BE2C (cell line): Measurements from ENCODE around the gene OXNAD1.

Experiments
- DNase-seq: peaks from one replicate; pipeline ENCODE4 v3.0.0-alpha.2; 2020
- H3K27me3 ChIP-seq: fragments of 250-450 bp; sonication (Bioruptor Pico); 2 replicates; pipeline ENCODE4 v1.5.1; 2020; ENCODE audit warnings: mild to moderate bottlenecking
- H3K36me3 ChIP-seq: fragments of 250-450 bp; sonication (Bioruptor Pico); 2 replicates; pipeline ENCODE4 v1.5.1; 2020; ENCODE audit warnings: mild to moderate bottlenecking
- H3K4me1 ChIP-seq: fragments of 250-450 bp; sonication (Bioruptor Pico); 2 replicates; pipeline ENCODE4 v1.5.1; 2020
- H3K4me3 ChIP-seq: 2 replicates; pipeline ENCODE4 v1.5.1; 2011; ENCODE audit warnings: low read depth, low read length
- H3K9me3 ChIP-seq: fragments of 250-450 bp; sonication (Bioruptor Pico); 2 replicates; pipeline ENCODE4 v1.5.1; 2020
- TF ChIP-seq, protein P1 (sequence below): IDR thresholded peaks from 2 replicates; pipeline ENCODE4 v1.5.1; 2012; ENCODE audit warnings: mild to moderate bottlenecking, low read depth, low read length

The OXNAD1 gene

DNA sequence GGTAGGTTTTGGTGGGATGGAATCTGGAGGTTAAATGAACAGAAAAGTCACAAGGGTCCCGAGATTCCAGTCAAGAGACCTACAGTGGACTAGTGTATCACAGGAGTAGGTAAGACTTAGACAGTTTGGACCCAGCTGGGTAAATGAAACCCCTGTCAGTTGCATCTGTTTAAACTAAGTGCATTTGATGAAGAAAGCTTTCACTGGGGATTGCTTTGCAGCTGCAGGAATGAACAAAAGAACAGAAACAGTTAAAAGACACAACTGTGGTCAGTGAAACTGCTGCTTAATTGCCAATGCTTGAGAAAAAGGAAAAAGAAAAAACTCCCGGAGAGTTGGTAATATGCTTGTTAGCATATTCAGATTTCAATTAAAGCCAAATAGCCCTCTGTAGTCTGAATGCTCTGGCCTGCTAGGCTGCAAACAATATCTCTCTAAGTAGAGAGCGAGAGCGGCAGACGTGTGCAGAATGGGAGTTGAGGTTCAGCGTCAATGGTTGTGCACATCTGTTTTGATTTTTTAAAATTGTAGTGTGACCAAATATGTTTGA lies 37.1 kb downstream of the OXNAD1 start:
- H3K4me3 ChIP-seq = no peak overlapping the region

DNA sequence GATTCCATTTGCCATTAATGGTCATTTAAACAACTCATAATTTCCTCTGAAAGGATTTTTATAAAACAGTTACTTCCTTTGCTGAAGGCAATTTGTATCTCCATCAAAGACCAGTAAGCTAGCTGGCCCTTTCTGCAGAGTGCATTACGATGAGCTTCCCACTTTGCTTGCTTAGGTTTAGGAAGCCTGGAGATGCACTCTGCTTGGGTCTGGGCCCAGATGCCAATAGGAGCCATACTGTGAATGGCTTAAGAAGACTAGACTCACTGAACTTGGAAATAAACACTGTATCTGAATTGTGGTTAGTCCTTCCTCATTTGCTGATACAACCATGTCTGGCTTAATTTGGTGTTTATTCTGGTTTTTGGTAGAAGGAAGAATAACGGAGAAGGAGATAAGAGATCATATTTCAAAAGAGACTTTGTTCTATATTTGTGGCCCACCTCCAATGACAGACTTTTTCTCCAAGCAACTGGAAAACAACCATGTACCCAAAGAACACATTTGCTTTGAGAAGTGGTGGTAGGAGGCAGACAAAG lies 38.1 kb downstream of the OXNAD1 start:
- DNase-seq = no peak
- H3K9me3 ChIP-seq = no peaks in the 10 kb centered on the region
- no peaks in the 10 kb centered on the region for H3K4me1 ChIP-seq
- no peaks in the 10 kb centered on the region for H3K36me3 ChIP-seq
- no peaks in the 10 kb centered on the region for H3K27me3 ChIP-seq
- no peak overlapping the region for H3K4me3 ChIP-seq
- TF ChIP-seq, protein P1, sequence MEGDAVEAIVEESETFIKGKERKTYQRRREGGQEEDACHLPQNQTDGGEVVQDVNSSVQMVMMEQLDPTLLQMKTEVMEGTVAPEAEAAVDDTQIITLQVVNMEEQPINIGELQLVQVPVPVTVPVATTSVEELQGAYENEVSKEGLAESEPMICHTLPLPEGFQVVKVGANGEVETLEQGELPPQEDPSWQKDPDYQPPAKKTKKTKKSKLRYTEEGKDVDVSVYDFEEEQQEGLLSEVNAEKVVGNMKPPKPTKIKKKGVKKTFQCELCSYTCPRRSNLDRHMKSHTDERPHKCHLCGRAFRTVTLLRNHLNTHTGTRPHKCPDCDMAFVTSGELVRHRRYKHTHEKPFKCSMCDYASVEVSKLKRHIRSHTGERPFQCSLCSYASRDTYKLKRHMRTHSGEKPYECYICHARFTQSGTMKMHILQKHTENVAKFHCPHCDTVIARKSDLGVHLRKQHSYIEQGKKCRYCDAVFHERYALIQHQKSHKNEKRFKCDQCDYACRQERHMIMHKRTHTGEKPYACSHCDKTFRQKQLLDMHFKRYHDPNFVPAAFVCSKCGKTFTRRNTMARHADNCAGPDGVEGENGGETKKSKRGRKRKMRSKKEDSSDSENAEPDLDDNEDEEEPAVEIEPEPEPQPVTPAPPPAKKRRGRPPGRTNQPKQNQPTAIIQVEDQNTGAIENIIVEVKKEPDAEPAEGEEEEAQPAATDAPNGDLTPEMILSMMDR = no peak

More for the DNA sequence above, 37.1 kb downstream of the OXNAD1 start:
- H3K27me3 ChIP-seq = no peaks in the 10 kb centered on the region
- no peaks in the 10 kb centered on the region for H3K4me1 ChIP-seq
- H3K36me3 ChIP-seq = no peaks in the 10 kb centered on the region
- no peak for DNase-seq
- TF ChIP-seq, protein P1 = no peak
- no peaks in the 10 kb centered on the region for H3K9me3 ChIP-seq

DNA sequence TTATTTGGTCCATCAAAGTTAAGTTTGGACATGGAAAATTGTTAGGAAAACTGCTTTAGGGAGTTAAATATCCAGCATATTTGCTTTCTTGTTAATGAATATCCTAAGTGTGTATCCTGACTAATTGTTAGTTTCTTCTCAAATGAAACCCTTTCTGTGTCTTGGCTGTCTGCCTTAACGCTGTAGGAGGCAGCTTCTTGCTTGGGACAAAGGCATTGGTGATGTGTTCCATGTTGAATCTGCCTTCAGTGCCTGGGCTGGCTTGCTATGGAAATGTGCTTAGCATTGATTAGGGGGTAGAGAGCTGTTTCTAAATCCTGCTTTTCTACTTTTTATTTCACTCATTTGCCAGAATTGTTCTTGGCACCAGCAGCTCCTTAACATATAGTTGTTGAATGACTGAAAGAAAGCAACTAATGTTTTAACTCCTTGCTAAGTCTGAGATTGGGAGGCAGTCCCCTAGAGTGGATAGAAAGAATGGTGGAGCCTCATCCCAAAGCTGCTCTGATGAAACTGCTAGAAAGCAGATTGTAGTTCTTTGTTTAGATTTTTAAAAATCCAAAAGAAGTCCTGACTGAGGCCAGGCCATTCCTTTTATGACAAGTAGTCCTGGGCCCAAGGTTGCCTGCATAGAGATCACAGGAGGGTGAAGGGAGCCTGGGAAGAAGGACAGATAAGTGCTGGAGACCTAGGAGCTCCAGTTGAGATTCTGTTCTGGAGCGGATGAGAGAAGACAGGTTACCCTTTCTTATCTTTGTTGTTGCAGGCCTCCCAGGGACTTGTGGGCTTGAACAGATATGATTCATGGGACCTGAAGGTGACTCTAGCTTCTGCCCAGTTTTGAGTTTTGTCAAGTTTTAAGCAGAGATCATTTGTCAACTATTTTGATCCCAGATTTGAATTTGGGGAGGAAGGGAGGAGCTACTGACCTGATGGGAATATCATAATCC lies 39.3 kb downstream of the OXNAD1 start:
- no peak for DNase-seq
- no peaks in the 10 kb centered on the region for H3K36me3 ChIP-seq

DNA sequence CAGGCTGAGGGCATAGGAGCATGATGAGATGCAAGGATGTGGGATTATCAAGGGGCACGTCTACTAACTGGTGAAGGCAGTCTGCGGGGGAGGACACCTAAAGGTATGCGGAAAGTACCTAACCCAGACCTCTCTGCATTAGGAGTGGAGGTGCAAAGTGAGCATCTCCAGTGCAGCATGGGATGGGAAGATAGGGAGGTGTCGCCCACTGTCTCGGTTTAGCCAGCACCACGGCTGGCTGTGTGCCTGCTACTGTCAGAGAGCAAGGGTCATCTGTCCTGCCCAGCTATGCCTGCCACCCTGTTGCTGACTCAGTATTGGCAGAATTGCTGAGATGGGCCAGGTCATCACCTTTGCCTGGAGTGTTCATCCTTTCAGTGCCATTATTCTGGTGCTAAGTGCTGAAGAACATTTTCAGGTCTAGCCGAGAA lies 40.1 kb downstream of the OXNAD1 start:
- Histone ChIP-seq H3K4me3 (no peak overlapping the region), H3K4me1 (no peaks in the 10 kb centered on the region), H3K36me3 (no peaks in the 10 kb centered on the region), H3K9me3 (no peaks in the 10 kb centered on the region), H3K27me3 (no peaks in the 10 kb centered on the region)
- TF ChIP-seq, protein P1 = no peak
- DNase-seq = no peak

More for the DNA sequence above, 39.3 kb downstream of the OXNAD1 start:
- Histone ChIP-seq H3K27me3 (no peaks in the 10 kb centered on the region), H3K4me3 (no peak overlapping the region), H3K9me3 (no peaks in the 10 kb centered on the region), H3K4me1 (no peaks in the 10 kb centered on the region)
- TF ChIP-seq, protein P1 = no peak

DNA sequence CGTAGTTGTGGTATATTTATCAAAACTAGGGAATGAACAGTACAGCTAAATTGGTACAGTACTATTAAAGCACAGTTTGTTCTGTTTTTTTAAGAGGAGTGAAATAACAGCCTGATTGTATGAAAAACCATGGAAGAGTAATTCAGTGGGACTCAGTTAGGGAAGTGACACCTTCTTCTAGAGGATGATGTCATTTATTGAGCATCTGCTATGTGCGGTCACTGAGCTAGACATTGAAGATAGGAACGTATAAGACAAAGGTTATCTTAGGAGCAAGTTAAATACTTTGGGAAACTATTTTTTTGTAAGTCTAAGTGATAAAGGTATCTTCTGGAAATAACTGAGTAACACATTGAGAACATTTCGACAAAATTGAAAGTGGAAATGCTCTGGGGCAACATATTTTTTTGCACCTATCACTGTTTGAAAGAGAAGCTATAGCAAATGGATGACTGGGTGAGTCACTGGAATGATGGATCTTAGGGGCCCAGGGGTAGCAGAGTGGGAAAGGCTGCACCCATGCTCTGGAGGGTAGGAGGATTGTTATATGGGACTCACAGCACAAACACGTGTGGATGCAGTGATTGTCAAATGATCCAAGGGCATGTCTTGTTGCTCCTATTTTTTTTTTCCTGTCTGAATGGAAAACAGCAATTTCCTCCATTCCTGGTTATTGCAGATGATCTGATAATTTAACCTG lies 43.0 kb downstream of the OXNAD1 start:
- H3K4me3 ChIP-seq = no peak overlapping the region
- H3K27me3 ChIP-seq = no peaks in the 10 kb centered on the region
- H3K36me3 ChIP-seq = no peaks in the 10 kb centered on the region
- TF ChIP-seq, protein P1 = no peak
- no peaks in the 10 kb centered on the region for H3K4me1 ChIP-seq
- no peak for DNase-seq
- no peaks in the 10 kb centered on the region for H3K9me3 ChIP-seq
